Erythroblast (primary cell): ENCODE data around the gene PNMA6E.

Experiments used
- GATA1 ChIP-seq: IDR thresholded peaks from 2 replicates; pipeline ENCODE4 v1.6.1; 2011; ENCODE audit warnings: low read depth, mild to moderate bottlenecking, control low read depth, low read length, moderate library complexity
- POLR2A ChIP-seq: IDR thresholded peaks from 2 replicates; pipeline ENCODE4 v1.6.1; 2011; ENCODE audit warnings: mild to moderate bottlenecking, low read length

- TF ChIP-seq POLR2A (no peak), GATA1 (no peak)
Observed at GRCh38 chrX:153446950-153447580, 45.9 kb upstream of the PNMA6E start.
